Measurements from ENCODE around the gene KDELR3.

GRCh38 chr22:38456272-38456835, 11.5 kb upstream of the KDELR3 start:
- TF ChIP-seq TAF1 (IDR thresholded peaks at IDR 0.05; ENCODE audit: borderline replicate concordance, insufficient read depth, low read length) = no peak
- TF ChIP-seq REST (IDR thresholded peaks at IDR 0.05; ENCODE audit: insufficient read depth in 1 of 2, low read depth in 2 of 2, low read length in 2 of 2) = no peak
- no peak for TF ChIP-seq SIN3A (IDR thresholded peaks at IDR 0.05; ENCODE audit: borderline replicate concordance, insufficient read depth, low read length)
- TF ChIP-seq POLR2AphosphoS5 (IDR thresholded peaks at IDR 0.05; ENCODE audit: low read depth, low read length) = no peak
